Hindlimb muscle (tissue), 1 donor: ENCODE measurements around the gene PPP2R5D. TPM values are rescaled to one million over a fixed set of nuclear protein-coding genes. Genes with fewer than 3 reads are reported as not detected.
A peak's percentile ranks its signal among the peaks of the same experiment; 100 is the strongest.
"Not testable (repeated sequence)": the region's sequence is repeated elsewhere in the genome, so short reads cannot be mapped to it uniquely, and the experiment has no call there.

ENCODE experiments used
- DNase-seq: peaks from one replicate; pipeline ENCODE4 v3.0.0-alpha.2; 2013
- polyA plus RNA-seq: library from polyadenylated mRNA; unstranded; fragments of 120-200 nt; gene quantifications from one replicate; pipeline ENCODE4 v1.2.1, GENCODE V29; 2013; ENCODE audit not compliant: insufficient read length

PPP2R5D gene
- 47.7 TPM for polyA plus RNA-seq

DNA sequence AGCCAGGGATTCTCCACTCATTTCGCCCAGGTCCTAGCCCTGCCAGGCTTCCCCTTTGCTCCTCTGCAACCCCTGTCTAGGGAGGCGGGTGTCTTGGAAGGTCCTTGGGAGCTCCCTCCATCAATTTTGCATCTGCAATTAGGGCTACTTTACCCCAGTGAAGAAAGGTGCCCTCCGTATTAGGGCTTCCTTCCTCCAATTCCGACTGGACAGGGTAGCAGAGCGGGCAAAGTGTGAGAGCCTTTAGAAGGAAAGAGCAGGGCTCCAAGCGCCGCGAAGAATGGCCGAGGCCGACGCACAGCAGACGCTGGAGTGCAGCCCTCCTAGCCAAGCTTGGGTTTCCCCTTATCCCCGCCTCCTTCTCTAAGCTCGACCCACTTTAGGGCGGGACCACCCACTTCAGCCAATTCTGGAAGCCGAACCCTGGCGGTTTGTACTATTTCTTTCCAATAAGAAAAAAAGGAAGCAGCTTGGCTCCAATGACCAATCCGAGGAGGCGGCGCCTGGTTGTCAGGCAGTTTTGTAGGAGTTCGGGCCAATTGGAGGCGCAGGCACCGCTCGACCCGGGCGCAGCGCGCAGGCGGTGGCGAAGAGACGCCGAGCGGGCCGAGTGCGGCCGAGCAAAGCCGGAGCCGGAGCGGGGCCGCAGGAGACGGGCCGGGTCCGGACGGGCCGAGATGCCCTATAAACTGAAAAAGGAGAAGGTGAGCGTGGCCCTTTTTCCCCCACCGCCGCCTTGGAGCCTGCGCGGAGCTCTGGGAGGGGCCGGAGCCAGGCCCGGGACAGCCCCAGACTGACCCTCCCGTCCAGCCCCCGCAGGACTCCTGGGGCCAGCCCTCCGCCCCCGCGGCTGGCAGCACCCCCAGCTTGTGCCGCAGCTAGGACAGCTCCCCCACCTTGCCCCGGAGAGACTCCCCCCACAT lies at the start of gene PPP2R5D:
PPP2R5D (plus strand) TSS at position 570 of the 923 bp plus-strand sequence; CDS start at position 678, 108 bp downstream.
- DNase-seq, result peak; percentile 97

- no peak for DNase-seq
Observed at GRCh38 chr6:42935322-42935721, 49.0 kb upstream of the PPP2R5D start.

DNA sequence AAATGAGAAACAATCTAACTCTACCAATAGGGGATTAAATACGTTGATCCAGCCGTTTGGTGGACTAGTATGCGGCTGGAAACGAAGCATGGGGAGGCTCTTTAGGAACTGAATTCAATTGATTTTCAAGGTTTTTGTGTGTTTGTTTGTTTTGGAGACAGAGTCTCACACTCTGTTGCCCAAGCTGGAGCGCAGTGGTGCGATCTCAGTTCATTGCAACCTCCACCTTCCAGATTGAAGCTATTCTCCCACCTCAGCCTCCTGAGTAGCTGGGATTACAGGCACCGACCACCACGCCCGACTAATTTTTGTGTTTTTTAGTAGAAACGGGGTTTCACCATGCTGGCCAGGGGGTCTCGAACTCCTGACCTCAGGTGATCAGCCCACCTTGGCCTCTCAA lies 48.0 kb upstream of the PPP2R5D start:
- DNase-seq, result no peak

GRCh38 chr6:42937548-42938427 lies 46.6 kb upstream of the PPP2R5D start:
- no peak for DNase-seq

DNA sequence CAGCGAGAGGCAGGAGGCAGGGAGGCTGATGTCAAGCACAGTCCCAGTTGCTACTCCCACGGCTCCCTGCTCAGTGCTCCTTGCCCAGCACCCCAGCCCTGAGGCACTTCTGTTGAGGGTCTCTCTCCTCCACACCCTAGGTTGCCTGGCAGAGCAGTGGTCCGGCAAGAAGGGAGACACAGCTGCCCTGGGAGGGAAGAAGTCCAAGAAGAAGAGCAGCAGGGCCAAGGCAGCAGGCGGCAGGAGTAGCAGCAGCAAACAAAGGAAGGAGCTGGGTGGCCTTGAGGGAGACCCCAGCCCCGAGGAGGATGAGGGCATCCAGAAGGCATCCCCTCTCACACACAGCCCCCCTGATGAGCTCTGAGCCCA lies 46.0 kb upstream of the PPP2R5D start:
- no peak for DNase-seq

- no peak for DNase-seq
Observed at GRCh38 chr6:42938987-42939809, 45.2 kb upstream of the PPP2R5D start.

DNA sequence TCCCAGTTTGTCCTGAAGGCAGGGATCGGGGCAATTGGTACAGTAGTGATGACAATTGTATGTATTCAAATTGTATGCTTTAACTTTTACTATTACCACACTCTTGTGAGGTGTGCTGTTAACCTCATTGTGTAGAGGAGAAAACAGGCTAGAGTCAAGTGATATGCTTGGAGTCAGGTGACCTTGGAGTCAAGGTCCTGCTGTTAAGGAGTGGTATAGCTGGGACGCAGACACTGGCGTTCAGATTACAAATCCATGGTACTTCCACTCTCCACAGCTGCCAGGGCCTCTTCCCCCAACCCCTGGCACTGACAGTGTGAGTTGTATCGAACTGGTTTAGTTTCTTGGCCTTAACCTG lies 44.6 kb upstream of the PPP2R5D start:
- no peak for DNase-seq

DNA sequence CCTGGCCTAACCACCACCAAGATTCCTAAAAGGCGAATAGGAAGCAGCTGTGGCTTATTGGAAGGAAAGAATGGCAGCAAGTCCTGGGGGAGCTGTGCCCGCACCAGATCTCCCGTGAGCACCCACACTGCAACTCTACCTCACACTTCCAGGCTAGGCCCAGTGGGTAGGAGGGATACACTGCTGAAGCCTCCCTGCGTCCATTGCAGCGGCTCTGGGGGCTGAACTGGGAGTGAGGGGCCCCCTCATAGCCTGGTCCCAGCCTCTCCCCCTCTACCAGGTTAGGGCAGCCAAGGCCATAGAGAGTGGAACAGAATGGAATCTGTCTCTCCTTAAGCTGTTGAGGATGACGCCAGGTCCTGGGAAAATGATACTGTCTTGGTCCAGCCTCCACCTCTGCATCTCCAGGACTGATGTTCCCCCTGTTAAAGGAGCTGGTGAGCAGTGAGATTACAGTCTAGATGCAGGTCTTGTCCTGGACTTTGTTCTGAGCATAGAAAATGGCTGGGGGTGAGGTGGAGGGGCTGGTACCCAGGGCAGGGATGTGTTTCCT lies 43.8 kb upstream of the PPP2R5D start:
- DNase-seq, result no peak

DNA sequence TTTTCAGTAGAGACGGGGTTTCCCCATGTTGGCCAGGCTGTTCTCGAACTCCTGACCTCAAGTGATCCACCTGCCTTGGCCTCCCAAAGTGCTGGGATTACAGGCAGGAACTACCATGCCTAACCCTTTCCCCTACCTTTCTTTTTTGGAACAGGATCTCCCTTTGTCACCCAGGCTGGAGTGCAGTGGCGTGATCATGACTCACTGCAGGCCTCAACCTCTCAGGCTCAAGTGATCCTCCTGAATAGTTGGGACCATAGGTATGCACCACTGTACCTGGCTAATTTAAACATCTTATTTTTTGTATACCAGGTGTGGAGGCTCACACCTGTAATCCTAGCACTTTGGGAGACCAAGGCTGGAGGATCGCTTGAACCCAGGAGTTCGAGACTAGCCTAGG lies 43.0 kb upstream of the PPP2R5D start:
- not testable (repeated sequence) for DNase-seq

DNA sequence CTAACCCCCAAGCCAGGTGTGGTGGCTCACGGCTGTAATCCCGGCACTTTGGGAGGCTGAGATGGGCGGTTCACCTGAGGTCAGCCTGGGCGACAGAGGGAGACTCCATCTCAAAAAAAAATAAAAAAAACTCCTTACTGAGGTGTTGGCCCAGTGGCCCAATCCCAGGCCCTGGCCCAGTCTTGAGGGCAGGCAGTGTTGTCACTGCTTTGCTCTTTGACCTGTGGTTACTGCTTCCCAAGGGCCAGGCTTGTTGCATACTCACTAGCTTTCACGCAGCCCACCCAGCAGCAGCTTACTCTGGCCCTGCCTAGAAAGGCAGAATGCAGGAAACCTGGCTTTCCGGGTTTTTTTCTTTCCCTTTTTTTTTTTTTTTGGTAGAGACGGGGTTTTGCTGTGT lies 41.9 kb upstream of the PPP2R5D start:
- no peak for DNase-seq

GRCh38 chr6:42947950-42948349 lies 36.4 kb upstream of the PPP2R5D start:
- no peak for DNase-seq

- DNase-seq, result no peak
Observed at GRCh38 chr6:42952389-42952788, 32.0 kb upstream of the PPP2R5D start.

GRCh38 chr6:42954405-42954804 lies 30.0 kb upstream of the PPP2R5D start:
- not testable (repeated sequence) for DNase-seq

GRCh38 chr6:42958125-42958524 lies 26.2 kb upstream of the PPP2R5D start:
- DNase-seq, result no peak

- DNase-seq, result no peak
Observed at GRCh38 chr6:42959917-42960242, 24.5 kb upstream of the PPP2R5D start.

GRCh38 chr6:42960243-42961019 lies 23.9 kb upstream of the PPP2R5D start, which contains the start of gene GNMT:
GNMT (plus strand) TSS chr6:42960754; CDS start chr6:42960768, 14 bp downstream.
- peak; percentile 11 for DNase-seq

- no peak for DNase-seq
Observed at GRCh38 chr6:42961020-42961470, 23.3 kb upstream of the PPP2R5D start.

DNA sequence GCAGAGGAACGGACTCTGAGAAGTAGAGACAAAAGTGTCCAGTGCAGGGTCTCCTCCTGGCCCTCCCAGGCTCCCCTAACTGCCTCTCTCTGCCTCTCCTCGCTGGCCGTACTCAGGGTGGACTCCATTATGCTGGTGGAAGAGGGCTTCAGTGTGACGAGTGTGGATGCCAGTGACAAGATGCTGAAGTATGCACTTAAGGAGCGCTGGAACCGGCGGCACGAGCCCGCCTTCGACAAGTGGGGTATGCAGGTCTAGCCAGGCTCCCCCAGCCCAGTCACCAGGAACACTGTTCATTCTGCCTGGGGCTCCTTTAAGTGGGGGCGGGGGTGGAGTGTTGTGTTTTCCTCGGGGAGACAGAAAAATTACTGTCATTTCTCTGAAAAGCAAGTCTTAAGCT lies 22.3 kb upstream of the PPP2R5D start:
- DNase-seq, result no peak

GRCh38 chr6:42962502-42963178 lies 21.7 kb upstream of the PPP2R5D start:
- DNase-seq, result no peak

GRCh38 chr6:42963179-42963854 lies 21.1 kb upstream of the PPP2R5D start:
- DNase-seq, result no peak
